OCI-LY7 (cell line): ENCODE measurements around the gene FGD3.

Experiments
- EZH2phosphoT487 ChIP-seq: fragments of 200-600 bp; sonication (generic); IDR thresholded peaks from 2 replicates; pipeline ENCODE4 v1.6.1; 2018; ENCODE audit warnings: low read depth, borderline replicate concordance, mild to moderate bottlenecking, mixed run types, antibody characterized with exemption, low read length, moderate library complexity, mixed read lengths
- TF ChIP-seq, protein P1 (sequence below): fragments of 200-600 bp; sonication (generic); conservative IDR thresholded peaks from 2 replicates; pipeline ENCODE4 v1.5.1; 2014; ENCODE audit warnings: mild to moderate bottlenecking, antibody characterized with exemption, low read length, moderate library complexity, mixed read lengths

DNA sequence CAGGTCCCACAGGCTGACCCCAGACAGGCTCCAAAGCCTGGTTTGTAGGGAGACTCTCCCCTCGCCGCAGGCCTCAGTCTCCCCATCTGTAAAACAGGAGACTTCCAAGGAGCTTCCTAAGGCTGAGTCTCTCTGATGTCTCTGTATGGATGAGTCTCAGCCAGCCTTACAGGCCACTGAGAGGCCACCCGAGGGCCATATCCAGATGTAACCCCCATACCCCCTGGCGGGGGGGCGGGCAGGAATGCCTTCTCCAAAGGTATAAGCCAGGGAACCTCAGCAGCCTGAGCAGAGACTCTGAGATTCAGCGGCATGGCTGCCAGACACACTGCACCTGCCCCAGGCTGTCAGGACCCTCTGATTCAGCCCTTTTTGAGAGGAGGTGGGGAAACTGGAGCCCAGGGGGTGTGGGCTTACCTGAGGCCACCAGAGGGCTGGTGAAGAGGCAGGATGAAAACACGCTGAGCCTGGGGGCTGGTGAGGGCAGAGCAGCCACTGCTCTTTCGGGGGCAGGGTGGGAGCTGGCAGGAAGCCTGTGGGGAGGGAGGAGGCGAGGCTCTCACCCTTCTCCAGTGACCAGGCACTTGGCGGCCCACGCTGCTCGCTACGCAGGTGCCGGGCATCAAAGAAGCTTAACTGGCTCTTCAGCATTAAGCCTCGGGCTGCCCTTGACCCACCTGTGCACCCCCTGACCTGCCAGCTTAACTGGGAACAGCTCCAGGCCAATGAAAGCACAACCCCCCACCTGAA lies 105.6 kb downstream of the FGD3 start:
- TF ChIP-seq, protein P1, sequence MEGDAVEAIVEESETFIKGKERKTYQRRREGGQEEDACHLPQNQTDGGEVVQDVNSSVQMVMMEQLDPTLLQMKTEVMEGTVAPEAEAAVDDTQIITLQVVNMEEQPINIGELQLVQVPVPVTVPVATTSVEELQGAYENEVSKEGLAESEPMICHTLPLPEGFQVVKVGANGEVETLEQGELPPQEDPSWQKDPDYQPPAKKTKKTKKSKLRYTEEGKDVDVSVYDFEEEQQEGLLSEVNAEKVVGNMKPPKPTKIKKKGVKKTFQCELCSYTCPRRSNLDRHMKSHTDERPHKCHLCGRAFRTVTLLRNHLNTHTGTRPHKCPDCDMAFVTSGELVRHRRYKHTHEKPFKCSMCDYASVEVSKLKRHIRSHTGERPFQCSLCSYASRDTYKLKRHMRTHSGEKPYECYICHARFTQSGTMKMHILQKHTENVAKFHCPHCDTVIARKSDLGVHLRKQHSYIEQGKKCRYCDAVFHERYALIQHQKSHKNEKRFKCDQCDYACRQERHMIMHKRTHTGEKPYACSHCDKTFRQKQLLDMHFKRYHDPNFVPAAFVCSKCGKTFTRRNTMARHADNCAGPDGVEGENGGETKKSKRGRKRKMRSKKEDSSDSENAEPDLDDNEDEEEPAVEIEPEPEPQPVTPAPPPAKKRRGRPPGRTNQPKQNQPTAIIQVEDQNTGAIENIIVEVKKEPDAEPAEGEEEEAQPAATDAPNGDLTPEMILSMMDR = no peak
- TF ChIP-seq EZH2phosphoT487 = no peak
